ENCODE measurements around the gene RNF222. TPM values are rescaled to one million over a fixed set of nuclear protein-coding genes. Genes with fewer than 3 reads are reported as not detected.
A peak's percentile ranks its signal among the peaks of the same experiment; 100 is the strongest.

The RNF222 gene
- total RNA-seq, 4 donors from 2014 or later = not detected

DNA sequence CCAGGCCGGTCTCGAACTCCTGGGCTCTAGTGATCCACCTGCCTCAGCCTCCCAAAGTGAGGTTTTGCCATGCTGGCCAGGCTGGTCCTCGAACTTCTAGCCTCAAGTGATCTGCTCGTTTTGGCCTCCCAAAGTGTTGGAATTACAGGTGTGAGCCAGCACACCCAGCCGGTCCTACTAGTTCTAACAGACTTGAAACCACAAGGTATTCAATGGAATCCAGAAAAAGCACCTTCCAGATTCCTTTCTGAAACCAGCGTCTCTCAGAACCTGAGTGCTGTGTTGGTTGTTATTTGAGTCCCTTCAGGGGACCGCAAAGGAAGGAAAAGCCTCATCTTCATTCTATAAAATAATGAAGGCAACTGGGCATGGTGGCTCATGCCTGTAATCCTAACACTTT, 25.2 kb downstream of the RNF222 start:
- DNase-seq (ENCODE audit: low spot score) = no peak
- no peak for ATAC-seq (ENCODE audit: low FRiP score)
- TF ChIP-seq, protein P1, sequence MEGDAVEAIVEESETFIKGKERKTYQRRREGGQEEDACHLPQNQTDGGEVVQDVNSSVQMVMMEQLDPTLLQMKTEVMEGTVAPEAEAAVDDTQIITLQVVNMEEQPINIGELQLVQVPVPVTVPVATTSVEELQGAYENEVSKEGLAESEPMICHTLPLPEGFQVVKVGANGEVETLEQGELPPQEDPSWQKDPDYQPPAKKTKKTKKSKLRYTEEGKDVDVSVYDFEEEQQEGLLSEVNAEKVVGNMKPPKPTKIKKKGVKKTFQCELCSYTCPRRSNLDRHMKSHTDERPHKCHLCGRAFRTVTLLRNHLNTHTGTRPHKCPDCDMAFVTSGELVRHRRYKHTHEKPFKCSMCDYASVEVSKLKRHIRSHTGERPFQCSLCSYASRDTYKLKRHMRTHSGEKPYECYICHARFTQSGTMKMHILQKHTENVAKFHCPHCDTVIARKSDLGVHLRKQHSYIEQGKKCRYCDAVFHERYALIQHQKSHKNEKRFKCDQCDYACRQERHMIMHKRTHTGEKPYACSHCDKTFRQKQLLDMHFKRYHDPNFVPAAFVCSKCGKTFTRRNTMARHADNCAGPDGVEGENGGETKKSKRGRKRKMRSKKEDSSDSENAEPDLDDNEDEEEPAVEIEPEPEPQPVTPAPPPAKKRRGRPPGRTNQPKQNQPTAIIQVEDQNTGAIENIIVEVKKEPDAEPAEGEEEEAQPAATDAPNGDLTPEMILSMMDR (IDR thresholded peaks at IDR 0.05) = no peak

DNA sequence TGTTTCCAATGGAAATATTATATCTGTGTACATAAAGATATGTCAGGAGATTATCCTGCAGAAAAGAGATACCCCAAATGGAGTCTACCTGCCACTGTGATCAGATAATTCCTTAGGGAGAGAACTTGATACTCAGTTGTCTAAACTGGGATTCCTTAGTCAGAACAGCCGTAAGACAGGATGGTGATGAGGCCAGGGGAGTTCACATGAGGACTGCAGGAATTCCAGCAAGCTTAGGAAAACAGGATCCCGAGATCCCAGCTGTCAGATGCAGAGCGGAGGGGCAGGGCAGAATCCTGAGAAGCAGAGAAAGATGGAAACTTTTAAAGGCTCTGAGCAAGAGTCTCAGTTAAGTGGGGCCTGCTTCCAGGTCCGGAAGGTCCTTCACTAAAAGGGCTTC, 25.8 kb downstream of the RNF222 start:
- TF ChIP-seq, protein P1 (IDR thresholded peaks at IDR 0.05) = no peak
- no peak for ATAC-seq (ENCODE audit: low FRiP score)

DNA sequence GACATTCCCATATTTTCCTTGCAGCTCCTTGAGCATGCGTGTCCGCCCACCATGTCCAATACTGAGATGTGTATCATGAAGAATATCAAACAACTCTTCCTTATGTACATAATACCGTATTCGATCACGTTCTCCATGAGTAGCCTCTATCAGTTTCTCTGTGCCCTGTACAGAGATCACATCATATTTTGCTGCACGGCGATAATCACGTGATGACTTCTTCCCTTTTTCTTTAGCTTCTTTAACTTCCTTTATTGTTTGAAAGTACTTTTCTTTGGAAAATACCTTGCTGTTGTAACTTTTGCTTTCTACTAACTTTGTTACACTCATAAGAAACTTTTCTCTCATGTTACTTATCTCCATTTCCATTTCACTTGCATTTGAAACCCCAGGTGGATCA, 27.7 kb downstream of the RNF222 start:
- TF ChIP-seq, protein P1 (IDR thresholded peaks at IDR 0.05) = no peak
- ATAC-seq (ENCODE audit: low FRiP score) = no peak
- no peak for DNase-seq (ENCODE audit: low spot score)

More for the DNA sequence above, 25.8 kb downstream of the RNF222 start:
- DNase-seq (ENCODE audit: low spot score) = no peak

DNA sequence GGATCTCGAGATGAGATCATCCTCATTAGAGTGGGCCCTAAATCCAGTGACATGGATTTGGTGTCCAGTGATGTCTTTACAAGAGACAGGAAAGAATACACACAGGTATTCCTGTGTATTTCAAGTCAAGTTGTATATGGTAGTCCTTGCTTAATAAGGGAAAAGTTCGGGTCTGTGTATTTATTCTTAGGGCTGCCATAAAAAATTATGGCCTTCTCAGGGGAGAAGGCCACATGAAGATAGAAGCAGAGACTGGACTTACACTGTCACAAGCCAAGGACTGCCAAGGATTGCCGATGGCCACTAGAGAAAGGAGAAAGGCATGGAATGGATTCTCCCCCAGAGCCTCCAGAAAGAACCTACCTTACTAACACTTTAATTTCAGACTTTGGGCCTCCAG, 29.4 kb downstream of the RNF222 start:
- TF ChIP-seq, protein P1 (IDR thresholded peaks at IDR 0.05) = no peak
- DNase-seq (ENCODE audit: low spot score) (no peak), ATAC-seq (ENCODE audit: low FRiP score) (no peak)

DNA sequence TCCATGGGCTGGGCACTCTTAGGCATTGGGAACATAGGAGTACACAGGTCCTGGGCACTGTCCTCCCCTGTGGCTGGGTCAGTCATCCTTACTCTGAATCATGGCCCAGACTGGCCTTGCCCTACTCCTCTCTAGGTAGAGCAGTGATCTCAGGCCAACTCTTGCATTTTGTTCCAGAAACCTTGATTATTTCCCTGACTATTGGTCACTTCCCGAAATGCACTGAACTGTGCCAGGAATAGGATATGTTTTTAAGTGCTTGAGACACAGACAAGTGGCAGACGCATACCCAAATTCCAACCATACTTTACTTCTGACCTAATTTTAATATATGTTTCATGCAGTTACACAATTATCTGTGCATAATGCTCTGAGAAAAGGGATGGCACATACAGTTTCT, 31.4 kb downstream of the RNF222 start:
- TF ChIP-seq, protein P1 (IDR thresholded peaks at IDR 0.05) = no peak
- DNase-seq (ENCODE audit: low spot score) (no peak), ATAC-seq (ENCODE audit: low FRiP score) (peak; percentile 88)

DNA sequence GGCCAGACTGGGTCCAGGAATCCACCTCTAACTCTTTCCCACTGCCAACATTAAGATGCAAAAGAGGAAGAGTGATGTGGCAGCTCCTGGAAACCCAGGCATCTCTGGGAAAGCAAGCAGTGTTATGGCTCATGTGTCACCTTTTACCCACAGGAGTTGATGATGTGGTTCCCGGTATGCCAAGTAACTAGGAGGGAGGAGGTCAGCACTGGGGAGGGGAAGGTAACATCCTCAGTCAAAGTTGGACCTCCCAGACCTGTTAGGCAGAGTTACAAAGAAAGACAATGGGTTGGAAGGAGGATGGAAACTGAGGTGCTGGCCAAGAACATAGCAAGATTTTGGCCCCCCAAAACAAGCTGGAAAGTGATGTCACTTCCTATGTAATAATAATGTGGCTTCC, 32.5 kb downstream of the RNF222 start:
- DNase-seq (ENCODE audit: low spot score) = no peak
- TF ChIP-seq, protein P1 (IDR thresholded peaks at IDR 0.05) = no peak
- ATAC-seq (ENCODE audit: low FRiP score) = peak; percentile 46

DNA sequence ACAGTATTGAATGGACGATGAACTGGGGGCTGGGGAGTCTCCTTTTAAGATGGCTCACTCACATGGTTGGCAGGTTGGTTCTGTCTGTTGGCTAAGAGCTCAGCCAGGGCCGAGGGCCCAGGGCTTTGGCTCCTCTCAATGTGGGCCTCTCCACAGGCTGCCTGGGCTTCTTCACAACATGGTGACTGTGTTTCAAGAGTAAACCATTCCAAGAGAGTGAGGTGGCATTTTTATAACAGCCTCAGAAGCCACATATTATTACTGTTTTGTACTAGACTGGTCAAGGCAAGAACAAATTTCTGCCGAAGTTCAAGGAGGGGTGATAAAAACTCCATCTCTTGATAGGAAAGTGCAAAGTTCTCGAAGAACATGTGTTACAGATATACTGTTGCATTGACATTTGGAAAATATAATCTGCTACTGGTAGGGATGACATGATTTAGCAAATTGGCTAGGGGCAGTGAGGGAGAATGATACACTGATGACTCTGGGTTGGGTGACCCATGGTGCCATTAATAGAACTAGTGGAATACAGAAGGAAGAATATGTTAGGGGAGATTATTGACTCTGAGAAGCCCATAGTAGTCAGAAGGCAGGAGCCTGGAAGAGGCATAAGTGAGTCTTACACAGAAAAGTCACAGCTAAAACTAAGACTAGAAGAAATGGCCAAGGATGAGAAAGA, 34.8 kb downstream of the RNF222 start:
- ATAC-seq (ENCODE audit: low FRiP score) (no peak), DNase-seq (ENCODE audit: low spot score) (no peak)
- TF ChIP-seq, protein P1 (IDR thresholded peaks at IDR 0.05) = no peak

Data from omental fat pad (tissue), 4 donors.